GM06990 (cell line): ENCODE results near the gene KCNJ2.

Experiments
- DNase-seq: peaks from one replicate; pipeline ENCODE4 v3.0.0-alpha.2; 2011; ENCODE audit not compliant: insufficient read length; ENCODE audit errors: extremely low read depth
- H3K27me3 ChIP-seq: replicated peaks from 2 replicates; pipeline ENCODE4 v1.6.0; 2011; ENCODE audit warnings: low read length; ENCODE audit not compliant: control insufficient read depth, insufficient read depth
- H3K36me3 ChIP-seq: 2 replicates; pipeline ENCODE4 v1.5.1; 2011; ENCODE audit warnings: low read length; ENCODE audit not compliant: control insufficient read depth, insufficient read depth
- H3K4me3 ChIP-seq: replicated peaks from 2 replicates; pipeline ENCODE4 v1.5.1; 2011; ENCODE audit warnings: low read depth, mild to moderate bottlenecking, control low read depth, low read length
- CTCF ChIP-seq: IDR thresholded peaks from 2 replicates; pipeline ENCODE4 v1.5.1; 2011; ENCODE audit warnings: low read length, control low read depth, mild to moderate bottlenecking, inconsistent platforms; ENCODE audit not compliant: insufficient read depth, poor library complexity, severe bottlenecking

Gene KCNJ2

GRCh38 chr17:70181376-70181775 lies 12.0 kb downstream of the KCNJ2 start:
- Histone ChIP-seq H3K27me3 (no peaks in the 10 kb centered on the region), H3K4me3 (no peak overlapping the region), H3K36me3 (no peaks in the 10 kb centered on the region)
- no peak for DNase-seq
- TF ChIP-seq CTCF = no peak

GRCh38 chr17:70181866-70182265 lies 12.5 kb downstream of the KCNJ2 start:
- no peak overlapping the region for H3K4me3 ChIP-seq
- no peak for DNase-seq
- H3K36me3 ChIP-seq = no peaks in the 10 kb centered on the region
- no peak for TF ChIP-seq CTCF
- H3K27me3 ChIP-seq = no peaks in the 10 kb centered on the region

GRCh38 chr17:70183508-70183907 lies 14.2 kb downstream of the KCNJ2 start:
- no peak for DNase-seq
- TF ChIP-seq CTCF = no peak
- H3K36me3 ChIP-seq = no peaks in the 10 kb centered on the region
- no peak overlapping the region for H3K4me3 ChIP-seq
- no peaks in the 10 kb centered on the region for H3K27me3 ChIP-seq

- Histone ChIP-seq H3K4me3 (no peak overlapping the region), H3K36me3 (no peaks in the 10 kb centered on the region)
- TF ChIP-seq CTCF = no peak
Measured at GRCh38 chr17:70184207-70184606, 14.9 kb downstream of the KCNJ2 start.

GRCh38 chr17:70184770-70185169 lies 15.4 kb downstream of the KCNJ2 start:
- Histone ChIP-seq H3K27me3 (no peaks in the 10 kb centered on the region), H3K36me3 (no peaks in the 10 kb centered on the region), H3K4me3 (no peak overlapping the region)
- DNase-seq = no peak
- TF ChIP-seq CTCF = no peak

More at GRCh38 chr17:70184207-70184606, 14.9 kb downstream of the KCNJ2 start:
- H3K27me3 ChIP-seq = no peaks in the 10 kb centered on the region
- no peak for DNase-seq

- H3K36me3 ChIP-seq = no peaks in the 10 kb centered on the region
- no peaks in the 10 kb centered on the region for H3K27me3 ChIP-seq
- no peak for DNase-seq
- no peak overlapping the region for H3K4me3 ChIP-seq
- TF ChIP-seq CTCF = no peak
Measured at GRCh38 chr17:70185285-70185684, 16.0 kb downstream of the KCNJ2 start.
